ACHN (cell line): Measurements from ENCODE around the gene ATF3.

Experiments
- DNase-seq: peaks from one replicate; pipeline ENCODE4 v3.0.0-alpha.2; 2015
- in situ Hi-C: cut with HindIII; loops from 2 replicates; pipeline ENCODE4 v1.10.0; 2017; ENCODE audit warnings: low sequenced_read_pairs, low pct_ligation_motif_present, low pct_unique_long_range_greater_than_20kb

ATF3 gene

DNA sequence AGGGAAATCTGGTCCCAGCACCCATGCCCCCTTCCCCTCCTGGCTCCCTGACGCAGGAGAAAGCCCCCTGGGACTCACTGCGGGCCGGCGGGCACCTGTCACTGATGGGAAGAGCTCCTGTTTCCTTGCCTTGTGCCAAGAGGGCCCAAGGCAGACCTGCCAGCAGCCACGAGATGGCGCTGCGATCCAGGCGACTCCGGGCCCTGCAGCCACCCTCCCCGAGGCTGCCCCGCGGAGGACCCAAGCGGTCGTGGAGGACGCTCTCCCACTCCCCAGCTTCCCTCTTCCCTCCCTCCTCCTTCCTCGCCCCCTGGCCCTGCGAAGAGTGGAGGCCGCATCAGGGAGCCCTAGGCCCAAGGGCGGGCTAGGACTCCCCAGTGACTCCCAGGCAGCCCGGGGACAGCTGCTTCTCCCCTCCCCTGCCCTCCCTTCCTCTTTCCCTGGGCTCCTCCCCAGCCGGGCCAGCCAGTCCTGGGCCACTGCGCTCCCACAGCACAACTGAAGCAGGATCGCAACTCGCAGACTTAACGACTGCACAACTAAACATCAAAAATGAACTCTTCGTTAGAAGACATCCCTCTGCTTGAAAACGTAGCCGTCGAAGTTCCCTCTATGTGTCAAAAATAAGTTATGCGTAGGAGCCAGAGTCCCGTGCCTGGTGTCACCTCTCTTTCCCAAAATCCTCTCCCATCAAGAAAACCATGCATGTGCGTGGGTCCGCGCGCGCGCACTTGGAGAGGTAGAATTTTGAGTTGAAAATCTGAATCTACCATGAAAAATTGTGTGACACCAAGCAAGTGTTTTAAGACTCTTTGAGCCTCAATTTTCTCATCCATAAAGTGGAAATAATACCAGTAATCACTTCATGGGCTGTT lies 56.9 kb downstream of the ATF3 start:
- peak; percentile 83 for DNase-seq
- in situ Hi-C loops = no loop called here

DNA sequence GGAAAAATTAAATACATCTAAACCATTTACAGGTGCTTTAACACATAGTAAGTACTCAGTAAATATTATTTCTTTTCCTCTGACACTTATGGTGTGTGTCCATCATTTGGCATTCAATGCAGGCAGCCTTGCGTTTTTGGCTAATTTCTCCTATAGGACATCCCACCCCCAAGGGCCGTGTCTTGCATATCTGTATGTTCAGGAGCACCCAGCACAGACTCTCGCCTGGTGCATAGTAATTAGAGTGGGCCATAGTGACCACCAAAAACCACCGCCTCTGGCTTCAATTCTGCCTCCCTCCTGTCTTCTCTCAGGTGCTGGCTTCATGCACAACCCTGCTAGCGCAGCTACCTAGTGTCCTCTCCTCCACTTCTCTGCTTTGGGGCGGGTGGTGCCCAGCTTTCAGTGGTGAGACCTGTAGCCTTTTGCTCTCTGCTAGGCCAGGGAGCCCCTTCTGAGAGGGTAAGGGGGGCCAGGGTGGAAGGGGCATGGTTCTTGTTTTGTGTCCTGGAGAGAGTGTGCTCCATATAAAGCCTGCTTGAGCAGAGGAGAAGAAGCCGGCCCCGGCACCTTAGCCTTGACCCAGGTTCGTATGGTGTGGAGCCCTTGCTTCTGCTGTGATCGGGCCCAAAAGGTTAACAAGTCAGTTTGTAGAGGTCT lies 57.7 kb downstream of the ATF3 start:
- DNase-seq = no peak
- in situ Hi-C loops = no loop called here

DNA sequence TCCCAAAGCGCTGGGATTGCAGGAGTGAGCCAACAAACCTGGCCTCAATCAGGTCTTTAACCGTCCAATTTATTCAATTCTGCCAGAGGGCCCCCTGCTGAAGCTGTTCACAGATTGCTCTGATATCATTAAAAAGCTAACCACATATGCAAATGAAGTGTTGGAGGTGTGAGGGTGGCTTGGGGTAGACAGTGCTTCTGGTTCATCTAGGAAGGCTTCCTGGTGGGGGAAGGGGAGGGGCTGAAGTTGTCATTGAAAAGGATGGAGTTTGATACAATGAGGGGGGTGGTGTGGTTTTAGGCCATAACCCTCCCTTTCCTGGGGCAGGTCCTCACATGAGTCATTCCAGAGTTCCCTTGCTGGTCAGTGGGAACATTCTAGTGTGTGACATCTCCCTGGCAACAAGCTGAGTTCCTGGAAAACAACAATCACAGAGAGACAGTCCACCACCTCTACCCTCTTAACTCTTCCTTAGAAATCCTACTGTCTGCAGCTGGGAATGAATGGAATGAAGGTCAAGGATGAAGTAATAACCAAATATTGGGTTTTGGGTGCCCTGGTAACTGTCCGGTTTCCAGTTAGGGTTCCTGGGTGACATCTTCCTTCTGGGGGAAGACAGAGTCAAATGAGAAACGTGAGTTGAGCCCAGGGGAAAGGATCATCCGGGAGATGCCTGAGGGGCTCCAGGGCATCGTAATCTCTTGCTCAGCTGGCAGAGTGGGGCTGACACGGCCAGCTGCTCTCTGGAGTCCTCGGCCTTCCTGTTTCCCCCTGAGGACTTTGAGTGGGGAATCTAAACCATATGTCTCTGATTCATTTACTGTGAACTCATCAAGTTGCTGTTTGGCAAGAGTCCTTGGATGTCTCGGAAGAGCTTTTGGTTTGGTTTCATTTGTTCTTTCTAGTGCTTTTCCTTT lies 58.9 kb downstream of the ATF3 start:
- in situ Hi-C loops = no loop called here
- DNase-seq = peak; percentile 78

DNA sequence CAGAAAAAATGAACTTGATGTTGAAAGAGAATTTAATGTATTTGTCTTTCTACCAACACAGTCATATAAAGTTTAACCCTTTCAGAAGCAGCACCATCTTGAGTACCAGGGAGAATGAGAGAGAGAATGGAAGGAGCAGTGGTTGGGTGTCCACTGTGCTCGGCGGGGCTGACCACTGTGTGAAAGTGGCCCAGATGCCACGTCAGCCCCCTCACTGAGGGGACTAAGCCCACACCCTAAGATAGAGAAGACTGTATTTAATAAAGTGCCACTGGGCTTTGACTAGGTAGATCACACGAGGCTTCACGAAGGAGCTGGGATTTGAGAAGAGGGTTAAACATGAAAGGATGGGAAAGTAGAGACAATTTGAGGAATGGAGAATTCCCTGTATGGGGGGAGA lies 59.9 kb downstream of the ATF3 start:
- DNase-seq = no peak
- in situ Hi-C loops = no loop called here

DNA sequence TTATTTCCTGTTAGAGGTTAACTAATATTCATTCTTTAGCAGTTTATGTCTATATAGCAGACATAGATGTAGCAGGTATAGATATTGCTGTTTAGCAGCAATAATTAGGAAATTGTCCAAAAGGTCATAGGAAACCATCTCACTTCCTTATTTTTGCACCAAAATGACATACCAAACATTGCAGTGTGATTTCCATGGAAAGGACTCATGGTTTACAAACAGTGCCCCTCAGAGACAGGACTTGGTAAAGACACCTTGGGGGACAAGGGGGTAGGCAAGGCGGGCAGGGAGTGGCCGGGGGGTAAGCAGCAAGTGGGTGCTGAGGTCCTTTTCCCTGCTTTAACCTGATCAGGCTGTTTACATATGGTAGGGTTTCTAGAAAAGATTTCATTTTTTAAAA lies 60.5 kb downstream of the ATF3 start:
- peak; percentile 65 for DNase-seq
- in situ Hi-C loops = no loop called here

- DNase-seq = no peak
- in situ Hi-C loops = no loop called here
These were observed 61.0 kb downstream of the ATF3 start for GRCh38 chr1:212669600-212669999.

DNA sequence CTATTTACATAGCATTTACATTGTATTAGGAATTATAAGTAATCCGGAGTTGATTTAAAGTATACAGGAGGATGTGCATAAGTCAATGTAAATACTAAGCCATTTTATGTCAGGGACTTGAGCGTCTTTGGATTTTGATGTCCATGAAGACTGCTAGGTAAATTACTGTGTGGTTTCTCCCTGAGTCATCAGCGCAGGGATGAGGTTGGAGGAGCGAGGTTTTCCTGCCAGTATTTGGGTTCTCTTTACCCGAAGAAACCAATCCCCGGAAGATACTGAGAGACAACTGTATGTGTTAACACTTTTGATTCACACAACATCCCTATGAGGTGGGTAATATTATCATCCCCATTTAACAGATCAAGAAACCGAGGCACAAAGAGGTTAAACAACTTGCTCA lies 61.7 kb downstream of the ATF3 start:
- DNase-seq = no peak
- in situ Hi-C loops = no loop called here
